Astrocyte (in vitro differentiated cells and primary cell): ENCODE results near the gene CFAP20. TPM values are rescaled to one million over a fixed set of nuclear protein-coding genes. Genes with fewer than 3 reads are reported as not detected.
"Not testable (repeated sequence)": the region's sequence is repeated elsewhere in the genome, so short reads cannot be mapped to it uniquely, and the experiment has no call there.

Experiments
- DNase-seq: peaks from one replicate; pipeline ENCODE4 v3.0.0-alpha.2; 2010; ENCODE audit warnings: low read depth
- FAIRE-seq: peaks from 2 replicates; lab custom pipeline; 2011; peaks lifted over from hg19 to GRCh38; lab: Jason Lieb, UNC
- H2AFZ ChIP-seq: 2 replicates; pipeline ENCODE4 v1.6.0; 2012; ENCODE audit warnings: low read depth, low read length, inconsistent platforms
- H3K27ac ChIP-seq: 2 replicates; pipeline ENCODE4 v1.5.1; 2011; ENCODE audit warnings: low read depth, low read length, inconsistent platforms
- H3K27me3 ChIP-seq: 2 replicates; pipeline ENCODE4 v1.6.0; 2011; ENCODE audit warnings: low read length, inconsistent platforms; ENCODE audit not compliant: insufficient read depth
- H3K36me3 ChIP-seq: 2 replicates; pipeline ENCODE4 v1.5.1; 2011; ENCODE audit warnings: low read length, inconsistent platforms; ENCODE audit not compliant: insufficient read depth
- H3K4me1 ChIP-seq: 2 replicates; pipeline ENCODE4 v1.5.1; 2011; ENCODE audit warnings: low read length, inconsistent platforms; ENCODE audit not compliant: insufficient read depth
- H3K4me2 ChIP-seq: 2 replicates; pipeline ENCODE4 v1.6.0; 2012; ENCODE audit warnings: low read length, inconsistent platforms
- H3K4me3 ChIP-seq: 2 replicates; pipeline ENCODE4 v1.5.1; 2011; ENCODE audit warnings: low read depth, mild to moderate bottlenecking, low read length, inconsistent platforms; ENCODE audit not compliant: insufficient read depth
- H3K79me2 ChIP-seq: 2 replicates; pipeline ENCODE4 v1.6.0; 2012; ENCODE audit warnings: mild to moderate bottlenecking, low read length, inconsistent platforms; ENCODE audit not compliant: insufficient read depth
- H3K9ac ChIP-seq: 2 replicates; pipeline ENCODE4 v1.6.0; 2012; ENCODE audit warnings: mild to moderate bottlenecking, low read length, inconsistent platforms
- H3K9me3 ChIP-seq: 2 replicates; pipeline ENCODE4 v1.5.1; 2012; ENCODE audit warnings: low read depth, mild to moderate bottlenecking, low read length, inconsistent platforms; ENCODE audit not compliant: insufficient read depth
- H4K20me1 ChIP-seq: 2 replicates; pipeline ENCODE4 v1.6.0; 2012; ENCODE audit warnings: low read length, inconsistent platforms; ENCODE audit not compliant: insufficient read depth
- H3K27ac Mint-ChIP-seq: one replicate; pipeline ENCODE4 v1.8.0; 2021; ENCODE audit warnings: mild to moderate bottlenecking, mixed read lengths; ENCODE audit not compliant: unreplicated experiment
- H3K27me3 Mint-ChIP-seq: one replicate; pipeline ENCODE4 v1.8.0; 2021; ENCODE audit warnings: low read depth, mixed read lengths; ENCODE audit not compliant: unreplicated experiment
- H3K36me3 Mint-ChIP-seq: one replicate; pipeline ENCODE4 v1.8.0; 2021; ENCODE audit warnings: low read depth, mixed read lengths; ENCODE audit not compliant: unreplicated experiment
- H3K4me1 Mint-ChIP-seq: one replicate; pipeline ENCODE4 v1.8.0; 2021; ENCODE audit warnings: low read depth, mixed read lengths; ENCODE audit not compliant: unreplicated experiment
- H3K4me3 Mint-ChIP-seq: one replicate; pipeline ENCODE4 v1.8.0; 2021; ENCODE audit warnings: mild to moderate bottlenecking, moderate library complexity, mixed read lengths; ENCODE audit not compliant: unreplicated experiment
- H3K9me3 Mint-ChIP-seq: one replicate; pipeline ENCODE4 v1.8.0; 2021; ENCODE audit warnings: mild to moderate bottlenecking, mixed read lengths; ENCODE audit not compliant: unreplicated experiment
- EZH2 ChIP-seq: IDR thresholded peaks from 2 replicates; pipeline ENCODE4 v1.6.1; 2012; ENCODE audit warnings: mild to moderate bottlenecking, low read length, inconsistent platforms; ENCODE audit not compliant: insufficient read depth
- total RNA-seq: library from RNA; stranded (reverse); gene quantifications from 2 replicates; pipeline ENCODE4 v1.2.1, GENCODE V29; 2021
- TF ChIP-seq, protein P1 (sequence below): IDR thresholded peaks from 2 replicates; pipeline ENCODE4 v1.5.1; 2011; ENCODE audit warnings: low read depth, mild to moderate bottlenecking, inconsistent platforms, low read length, moderate library complexity; ENCODE audit not compliant: insufficient read depth

The CFAP20 gene
- total RNA-seq, 1 donor from 2014 or later = 43.6 TPM

DNA sequence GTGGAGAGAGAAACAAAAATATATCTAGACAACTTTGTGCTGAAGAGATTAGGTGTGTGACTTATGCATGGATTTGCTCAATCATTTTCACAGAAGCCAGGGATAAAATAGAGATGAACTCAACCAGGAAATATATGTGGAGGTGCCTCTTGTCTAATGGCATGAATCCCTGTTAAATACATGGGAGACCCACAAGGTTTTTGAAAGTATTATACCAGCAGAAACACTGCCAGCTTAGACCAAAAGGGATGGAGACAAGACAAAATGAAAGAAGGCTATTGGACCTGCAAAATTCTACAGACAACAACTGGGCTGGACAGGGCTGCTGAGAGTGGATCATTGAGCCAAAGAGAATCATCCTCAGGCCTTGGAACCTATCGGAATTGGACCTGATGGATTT, 52.7 kb downstream of the CFAP20 start:
- Mint-ChIP-seq H3K9me3 (peaks cover 9% of the 10 kb centered on the region), H3K27ac (no peak overlapping the region), H3K27me3 (no peaks in the 10 kb centered on the region)

DNA sequence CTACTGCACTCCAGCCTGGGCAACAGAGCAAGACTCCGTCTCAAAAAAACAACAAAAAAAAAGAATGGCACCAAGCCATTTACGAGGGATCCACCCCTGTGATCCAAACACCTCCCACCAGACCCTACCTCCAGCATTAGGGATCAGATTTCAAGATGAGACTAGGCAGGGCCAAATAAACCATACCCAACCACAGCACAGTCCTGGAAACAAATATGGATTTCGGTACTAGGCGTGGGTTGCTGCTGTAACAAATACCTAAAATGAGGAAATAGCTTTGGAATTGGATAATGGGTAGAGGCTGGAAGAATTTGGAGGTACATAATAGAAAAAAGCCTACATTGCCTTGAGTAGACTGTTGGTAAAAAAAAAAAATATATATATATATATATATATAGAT, 54.5 kb downstream of the CFAP20 start:
- Histone ChIP-seq H3K36me3 (no peaks in the 10 kb centered on the region), H3K27me3 (no peaks in the 10 kb centered on the region), H3K27ac (no peak overlapping the region), H3K4me3 (no peak overlapping the region), H3K4me2 (no peak overlapping the region), H4K20me1 (no peaks in the 10 kb centered on the region), H2AFZ (no peak overlapping the region), H3K79me2 (no peaks in the 10 kb centered on the region), H3K9me3 (no peaks in the 10 kb centered on the region), H3K4me1 (no peaks in the 10 kb centered on the region), H3K9ac (no peak overlapping the region)
- H3K27me3 Mint-ChIP-seq = no peaks in the 10 kb centered on the region
- H3K4me1 Mint-ChIP-seq = no peaks in the 10 kb centered on the region
- TF ChIP-seq EZH2 = no peak
- no peak for FAIRE-seq
- no peak for DNase-seq
- H3K36me3 Mint-ChIP-seq = no peaks in the 10 kb centered on the region
- no peak overlapping the region for H3K27ac Mint-ChIP-seq
- peaks cover 9% of the 10 kb centered on the region for H3K9me3 Mint-ChIP-seq
- no peak overlapping the region for H3K4me3 Mint-ChIP-seq

More for the DNA sequence above, 52.7 kb downstream of the CFAP20 start:
- Histone ChIP-seq H2AFZ (no peak overlapping the region), H3K4me1 (no peaks in the 10 kb centered on the region), H3K27me3 (no peaks in the 10 kb centered on the region), H3K79me2 (no peaks in the 10 kb centered on the region), H3K36me3 (no peaks in the 10 kb centered on the region), H3K4me2 (no peak overlapping the region), H3K4me3 (no peak overlapping the region), H4K20me1 (no peaks in the 10 kb centered on the region), H3K27ac (no peak overlapping the region), H3K9me3 (no peaks in the 10 kb centered on the region), H3K9ac (no peak overlapping the region)
- Mint-ChIP-seq H3K4me1 (no peaks in the 10 kb centered on the region), H3K36me3 (no peaks in the 10 kb centered on the region), H3K4me3 (no peak overlapping the region)
- no peak for FAIRE-seq
- DNase-seq = no peak
- TF ChIP-seq, protein P1, sequence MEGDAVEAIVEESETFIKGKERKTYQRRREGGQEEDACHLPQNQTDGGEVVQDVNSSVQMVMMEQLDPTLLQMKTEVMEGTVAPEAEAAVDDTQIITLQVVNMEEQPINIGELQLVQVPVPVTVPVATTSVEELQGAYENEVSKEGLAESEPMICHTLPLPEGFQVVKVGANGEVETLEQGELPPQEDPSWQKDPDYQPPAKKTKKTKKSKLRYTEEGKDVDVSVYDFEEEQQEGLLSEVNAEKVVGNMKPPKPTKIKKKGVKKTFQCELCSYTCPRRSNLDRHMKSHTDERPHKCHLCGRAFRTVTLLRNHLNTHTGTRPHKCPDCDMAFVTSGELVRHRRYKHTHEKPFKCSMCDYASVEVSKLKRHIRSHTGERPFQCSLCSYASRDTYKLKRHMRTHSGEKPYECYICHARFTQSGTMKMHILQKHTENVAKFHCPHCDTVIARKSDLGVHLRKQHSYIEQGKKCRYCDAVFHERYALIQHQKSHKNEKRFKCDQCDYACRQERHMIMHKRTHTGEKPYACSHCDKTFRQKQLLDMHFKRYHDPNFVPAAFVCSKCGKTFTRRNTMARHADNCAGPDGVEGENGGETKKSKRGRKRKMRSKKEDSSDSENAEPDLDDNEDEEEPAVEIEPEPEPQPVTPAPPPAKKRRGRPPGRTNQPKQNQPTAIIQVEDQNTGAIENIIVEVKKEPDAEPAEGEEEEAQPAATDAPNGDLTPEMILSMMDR = no peak
- TF ChIP-seq EZH2 = no peak

DNA sequence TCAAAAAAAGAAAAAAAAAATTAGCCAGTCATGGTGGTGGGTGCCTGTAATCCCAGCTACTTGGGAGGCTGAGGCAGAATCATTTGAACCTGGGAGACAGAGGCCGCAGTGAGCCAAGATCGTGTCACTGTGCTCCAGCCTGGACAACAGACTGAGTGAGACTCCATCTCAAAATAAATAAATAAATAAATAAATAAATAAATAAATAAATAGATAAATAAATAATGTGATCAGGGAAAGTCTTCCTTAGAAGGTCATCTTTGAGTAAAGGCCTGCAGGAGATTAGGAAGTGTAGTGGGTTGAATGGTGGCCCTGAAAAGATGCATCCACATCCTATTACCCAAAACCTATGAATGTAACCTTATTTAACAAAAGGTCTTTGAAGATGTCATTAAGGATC, 56.1 kb downstream of the CFAP20 start:
- not testable (repeated sequence) for DNase-seq, H3K4me2 ChIP-seq, H3K27me3 ChIP-seq, H3K36me3 Mint-ChIP-seq, H3K36me3 ChIP-seq, H3K79me2 ChIP-seq, H3K27ac ChIP-seq, H4K20me1 ChIP-seq, H3K9me3 ChIP-seq, H3K9me3 Mint-ChIP-seq, H3K4me3 ChIP-seq, H3K4me1 Mint-ChIP-seq, H3K27me3 Mint-ChIP-seq, H3K4me1 ChIP-seq, H3K27ac Mint-ChIP-seq, H2AFZ ChIP-seq, H3K9ac ChIP-seq, FAIRE-seq, H3K4me3 Mint-ChIP-seq

DNA sequence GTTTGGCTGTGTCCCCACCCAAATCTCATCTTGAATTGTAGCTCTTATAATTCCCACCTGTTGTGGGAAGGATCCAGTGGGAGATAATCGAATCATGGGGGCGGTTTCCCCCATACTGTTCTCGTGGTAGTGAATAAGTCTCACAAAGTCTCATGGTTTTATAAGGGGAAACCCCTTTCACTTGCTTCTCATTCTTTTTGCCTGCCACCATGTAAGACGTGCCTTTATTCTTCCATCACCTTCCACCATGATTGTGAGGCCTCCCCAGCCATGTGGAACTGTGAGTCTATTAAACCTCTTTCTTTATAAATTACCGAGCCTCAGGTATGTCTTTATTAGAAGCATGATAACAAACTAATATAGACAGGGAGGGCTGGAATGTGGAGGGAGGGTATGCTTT, 57.0 kb downstream of the CFAP20 start:
- H3K79me2 ChIP-seq, DNase-seq, H3K27me3 Mint-ChIP-seq, H3K36me3 Mint-ChIP-seq, H3K36me3 ChIP-seq, H3K4me1 ChIP-seq, H4K20me1 ChIP-seq, FAIRE-seq, H3K9me3 ChIP-seq, H3K9me3 Mint-ChIP-seq, H3K4me2 ChIP-seq, H3K27ac ChIP-seq, H3K27ac Mint-ChIP-seq, H3K27me3 ChIP-seq, H3K9ac ChIP-seq, H3K4me1 Mint-ChIP-seq, H3K4me3 ChIP-seq, H2AFZ ChIP-seq, H3K4me3 Mint-ChIP-seq: not testable (repeated sequence)
